ENCODE measurements around the gene CFAP410. TPM values are rescaled to one million over a fixed set of nuclear protein-coding genes. Genes with fewer than 3 reads are reported as not detected.

CFAP410 gene
- total and polyA plus RNA-seq, 2 of the 8 experiments (the other 6 are each of a cell fraction or from before 2014, with no cell fraction given): 10.6 to 12.0 TPM

- TF ChIP-seq, protein P1, sequence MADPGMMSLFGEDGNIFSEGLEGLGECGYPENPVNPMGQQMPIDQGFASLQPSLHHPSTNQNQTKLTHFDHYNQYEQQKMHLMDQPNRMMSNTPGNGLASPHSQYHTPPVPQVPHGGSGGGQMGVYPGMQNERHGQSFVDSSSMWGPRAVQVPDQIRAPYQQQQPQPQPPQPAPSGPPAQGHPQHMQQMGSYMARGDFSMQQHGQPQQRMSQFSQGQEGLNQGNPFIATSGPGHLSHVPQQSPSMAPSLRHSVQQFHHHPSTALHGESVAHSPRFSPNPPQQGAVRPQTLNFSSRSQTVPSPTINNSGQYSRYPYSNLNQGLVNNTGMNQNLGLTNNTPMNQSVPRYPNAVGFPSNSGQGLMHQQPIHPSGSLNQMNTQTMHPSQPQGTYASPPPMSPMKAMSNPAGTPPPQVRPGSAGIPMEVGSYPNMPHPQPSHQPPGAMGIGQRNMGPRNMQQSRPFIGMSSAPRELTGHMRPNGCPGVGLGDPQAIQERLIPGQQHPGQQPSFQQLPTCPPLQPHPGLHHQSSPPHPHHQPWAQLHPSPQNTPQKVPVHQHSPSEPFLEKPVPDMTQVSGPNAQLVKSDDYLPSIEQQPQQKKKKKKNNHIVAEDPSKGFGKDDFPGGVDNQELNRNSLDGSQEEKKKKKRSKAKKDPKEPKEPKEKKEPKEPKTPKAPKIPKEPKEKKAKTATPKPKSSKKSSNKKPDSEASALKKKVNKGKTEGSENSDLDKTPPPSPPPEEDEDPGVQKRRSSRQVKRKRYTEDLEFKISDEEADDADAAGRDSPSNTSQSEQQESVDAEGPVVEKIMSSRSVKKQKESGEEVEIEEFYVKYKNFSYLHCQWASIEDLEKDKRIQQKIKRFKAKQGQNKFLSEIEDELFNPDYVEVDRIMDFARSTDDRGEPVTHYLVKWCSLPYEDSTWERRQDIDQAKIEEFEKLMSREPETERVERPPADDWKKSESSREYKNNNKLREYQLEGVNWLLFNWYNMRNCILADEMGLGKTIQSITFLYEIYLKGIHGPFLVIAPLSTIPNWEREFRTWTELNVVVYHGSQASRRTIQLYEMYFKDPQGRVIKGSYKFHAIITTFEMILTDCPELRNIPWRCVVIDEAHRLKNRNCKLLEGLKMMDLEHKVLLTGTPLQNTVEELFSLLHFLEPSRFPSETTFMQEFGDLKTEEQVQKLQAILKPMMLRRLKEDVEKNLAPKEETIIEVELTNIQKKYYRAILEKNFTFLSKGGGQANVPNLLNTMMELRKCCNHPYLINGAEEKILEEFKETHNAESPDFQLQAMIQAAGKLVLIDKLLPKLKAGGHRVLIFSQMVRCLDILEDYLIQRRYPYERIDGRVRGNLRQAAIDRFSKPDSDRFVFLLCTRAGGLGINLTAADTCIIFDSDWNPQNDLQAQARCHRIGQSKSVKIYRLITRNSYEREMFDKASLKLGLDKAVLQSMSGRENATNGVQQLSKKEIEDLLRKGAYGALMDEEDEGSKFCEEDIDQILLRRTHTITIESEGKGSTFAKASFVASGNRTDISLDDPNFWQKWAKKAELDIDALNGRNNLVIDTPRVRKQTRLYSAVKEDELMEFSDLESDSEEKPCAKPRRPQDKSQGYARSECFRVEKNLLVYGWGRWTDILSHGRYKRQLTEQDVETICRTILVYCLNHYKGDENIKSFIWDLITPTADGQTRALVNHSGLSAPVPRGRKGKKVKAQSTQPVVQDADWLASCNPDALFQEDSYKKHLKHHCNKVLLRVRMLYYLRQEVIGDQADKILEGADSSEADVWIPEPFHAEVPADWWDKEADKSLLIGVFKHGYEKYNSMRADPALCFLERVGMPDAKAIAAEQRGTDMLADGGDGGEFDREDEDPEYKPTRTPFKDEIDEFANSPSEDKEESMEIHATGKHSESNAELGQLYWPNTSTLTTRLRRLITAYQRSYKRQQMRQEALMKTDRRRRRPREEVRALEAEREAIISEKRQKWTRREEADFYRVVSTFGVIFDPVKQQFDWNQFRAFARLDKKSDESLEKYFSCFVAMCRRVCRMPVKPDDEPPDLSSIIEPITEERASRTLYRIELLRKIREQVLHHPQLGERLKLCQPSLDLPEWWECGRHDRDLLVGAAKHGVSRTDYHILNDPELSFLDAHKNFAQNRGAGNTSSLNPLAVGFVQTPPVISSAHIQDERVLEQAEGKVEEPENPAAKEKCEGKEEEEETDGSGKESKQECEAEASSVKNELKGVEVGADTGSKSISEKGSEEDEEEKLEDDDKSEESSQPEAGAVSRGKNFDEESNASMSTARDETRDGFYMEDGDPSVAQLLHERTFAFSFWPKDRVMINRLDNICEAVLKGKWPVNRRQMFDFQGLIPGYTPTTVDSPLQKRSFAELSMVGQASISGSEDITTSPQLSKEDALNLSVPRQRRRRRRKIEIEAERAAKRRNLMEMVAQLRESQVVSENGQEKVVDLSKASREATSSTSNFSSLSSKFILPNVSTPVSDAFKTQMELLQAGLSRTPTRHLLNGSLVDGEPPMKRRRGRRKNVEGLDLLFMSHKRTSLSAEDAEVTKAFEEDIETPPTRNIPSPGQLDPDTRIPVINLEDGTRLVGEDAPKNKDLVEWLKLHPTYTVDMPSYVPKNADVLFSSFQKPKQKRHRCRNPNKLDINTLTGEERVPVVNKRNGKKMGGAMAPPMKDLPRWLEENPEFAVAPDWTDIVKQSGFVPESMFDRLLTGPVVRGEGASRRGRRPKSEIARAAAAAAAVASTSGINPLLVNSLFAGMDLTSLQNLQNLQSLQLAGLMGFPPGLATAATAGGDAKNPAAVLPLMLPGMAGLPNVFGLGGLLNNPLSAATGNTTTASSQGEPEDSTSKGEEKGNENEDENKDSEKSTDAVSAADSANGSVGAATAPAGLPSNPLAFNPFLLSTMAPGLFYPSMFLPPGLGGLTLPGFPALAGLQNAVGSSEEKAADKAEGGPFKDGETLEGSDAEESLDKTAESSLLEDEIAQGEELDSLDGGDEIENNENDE (IDR thresholded peaks at IDR 0.05; ENCODE audit: insufficient replicate concordance, low read length): no peak
- TF ChIP-seq SIRT6 (IDR thresholded peaks at IDR 0.05; ENCODE audit: low read length): no peak
- TF ChIP-seq RFX5 (IDR thresholded peaks at IDR 0.05; ENCODE audit: borderline replicate concordance, low read depth, low read length): no peak
- TF ChIP-seq TAF1 (IDR thresholded peaks at IDR 0.05; ENCODE audit: low read depth, low read length): no peak
- TF ChIP-seq PHF8 (conservative IDR thresholded peaks at IDR 0.05; ENCODE audit: low read depth, low read length): no peak
- TF ChIP-seq BCL11A (IDR thresholded peaks at IDR 0.05; ENCODE audit: low read depth in 2 of 2, low read length in 2 of 2): no peak
- TF ChIP-seq YY1 (IDR thresholded peaks at IDR 0.05; ENCODE audit: low read depth, low read length): no peak
- TF ChIP-seq RBBP5 (IDR thresholded peaks at IDR 0.05; ENCODE audit: borderline replicate concordance, low read depth, low read length): no peak
- no peak for TF ChIP-seq NANOG (IDR thresholded peaks at IDR 0.05; ENCODE audit: insufficient read depth, low read depth, low read length, poor library complexity, severe bottlenecking)
- no peak for TF ChIP-seq FOSL1 (IDR thresholded peaks at IDR 0.05; ENCODE audit: insufficient read depth, low read depth, low read length)
These were observed 39.7 kb upstream of the CFAP410 start (continued) for GRCh38 chr21:44378646-44379514.

All from H1 (cell line).